HG03342 (cell line): Measurements from ENCODE around the gene SLC29A4.
"Not testable (repeated sequence)": the region's sequence is repeated elsewhere in the genome, so short reads cannot be mapped to it uniquely, and the experiment has no call there.

Experiments used
- ATAC-seq: cut with Tn5 transposase; IDR thresholded peaks from one replicate; pipeline ENCODE4 v1.9.1; 2021; ENCODE audit warnings: mild to moderate bottlenecking, moderate library complexity; ENCODE audit not compliant: unreplicated experiment

The SLC29A4 gene

GRCh38 chr7:5320802-5321396 is 38.2 kb downstream of the SLC29A4 start:
- ATAC-seq, result no peak

- no peak for ATAC-seq
These were observed 40.1 kb downstream of the SLC29A4 start for GRCh38 chr7:5322621-5323410.

GRCh38 chr7:5323800-5324781 is 41.3 kb downstream of the SLC29A4 start:
- ATAC-seq, result not testable (repeated sequence)

- no peak for ATAC-seq
These were observed 42.2 kb downstream of the SLC29A4 start for GRCh38 chr7:5324961-5325360.

- ATAC-seq, result no peak
These were observed 47.5 kb downstream of the SLC29A4 start for GRCh38 chr7:5330288-5330687.

- ATAC-seq, result no peak
These were observed 49.8 kb downstream of the SLC29A4 start for GRCh38 chr7:5332579-5332978.

- no peak for ATAC-seq
These were observed 50.6 kb downstream of the SLC29A4 start for GRCh38 chr7:5333121-5334045.

GRCh38 chr7:5334671-5335070 is 51.9 kb downstream of the SLC29A4 start:
- no peak for ATAC-seq

GRCh38 chr7:5337047-5337446 is 54.3 kb downstream of the SLC29A4 start:
- no peak for ATAC-seq

- no peak for ATAC-seq
These were observed 57.2 kb downstream of the SLC29A4 start for GRCh38 chr7:5339955-5340354.

GRCh38 chr7:5342631-5343030 is 59.9 kb downstream of the SLC29A4 start:
- ATAC-seq, result no peak

- ATAC-seq, result no peak
These were observed 61.1 kb downstream of the SLC29A4 start for GRCh38 chr7:5343884-5344283.

- ATAC-seq, result no peak
These were observed 61.6 kb downstream of the SLC29A4 start for GRCh38 chr7:5344342-5344741.

- no peak for ATAC-seq
These were observed 62.4 kb downstream of the SLC29A4 start for GRCh38 chr7:5345171-5345570.

- ATAC-seq, result no peak
These were observed 62.9 kb downstream of the SLC29A4 start for GRCh38 chr7:5345671-5346070.

- ATAC-seq, result no peak
These were observed 65.6 kb downstream of the SLC29A4 start for GRCh38 chr7:5348134-5349004.

- no peak for ATAC-seq
These were observed 66.2 kb downstream of the SLC29A4 start for GRCh38 chr7:5349005-5349380.

- ATAC-seq, result no peak
These were observed 66.9 kb downstream of the SLC29A4 start for GRCh38 chr7:5349437-5350173.

- no peak for ATAC-seq
These were observed 67.4 kb downstream of the SLC29A4 start for GRCh38 chr7:5350174-5350463.
